ENCODE results near the gene SERPINB13. TPM values are rescaled to one million over a fixed set of nuclear protein-coding genes. Genes with fewer than 3 reads are reported as not detected.

Gene SERPINB13
- total and polyA plus RNA-seq, 9 of the 15 experiments (the other 6 are each of a cell fraction or from before 2014, with no cell fraction given) = not detected

DNA sequence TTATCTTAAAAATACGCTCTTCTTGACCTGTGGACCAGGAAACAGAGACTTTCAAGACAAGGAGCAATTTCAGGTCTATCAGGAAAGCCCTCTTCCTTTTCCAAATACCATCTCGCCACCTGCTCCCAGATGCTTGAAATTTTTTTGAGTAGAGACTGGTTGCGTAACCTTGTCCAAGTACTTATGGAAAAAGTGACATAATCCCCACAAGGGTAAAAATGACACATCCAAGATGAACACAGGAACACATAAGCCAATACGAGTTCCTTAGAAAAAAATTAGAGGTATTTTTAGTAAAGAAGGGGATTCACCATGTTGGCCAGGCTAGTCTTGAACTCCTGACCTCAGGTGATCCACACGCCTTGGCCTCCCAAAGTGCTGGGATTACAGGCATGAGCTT, 1.8 kb downstream of the SERPINB13 start:
- POLR2A ChIA-PET = no interaction called here
- Histone ChIP-seq H3K9me3 (replicated peaks; ENCODE audit: control insufficient read depth, insufficient read depth, low read depth, low read length) (no peaks in the 10 kb centered on the region), H3K4me3 (no peak overlapping the region)
- TF ChIP-seq HNRNPLL (IDR thresholded peaks at IDR 0.05; ENCODE audit: low read depth, low read length, poor library complexity, severe bottlenecking) = no peak
- TF ChIP-seq C11orf30 (IDR thresholded peaks at IDR 0.05; ENCODE audit: low read depth) = no peak
- TF ChIP-seq RFX5 (IDR thresholded peaks at IDR 0.05; ENCODE audit: low read depth, low read length) = no peak
- no peak for TF ChIP-seq ELF4 (CRISPR knock-in tag; IDR thresholded peaks at IDR 0.05)
- no peak for TF ChIP-seq NCOR1 (IDR thresholded peaks at IDR 0.05)
- no peak for TF ChIP-seq SAP30 (IDR thresholded peaks at IDR 0.05; ENCODE audit: borderline replicate concordance, insufficient read depth, low read depth, low read length, poor library complexity, severe bottlenecking)
- no peak for TF ChIP-seq RB1 (IDR thresholded peaks at IDR 0.05; ENCODE audit: low read depth)
- no peak for TF ChIP-seq RHOXF2B (CRISPR knock-in tag; conservative IDR thresholded peaks at IDR 0.05)
- no peak for TF ChIP-seq PHB (CRISPR knock-in tag; IDR thresholded peaks at IDR 0.05)
- no peak for TF ChIP-seq MYBL2 (IDR thresholded peaks at IDR 0.05; ENCODE audit: low read depth)
- TF ChIP-seq MYBL2 (CRISPR knock-in tag; IDR thresholded peaks at IDR 0.05; ENCODE audit: borderline replicate concordance) = no peak
- TF ChIP-seq, protein P1, sequence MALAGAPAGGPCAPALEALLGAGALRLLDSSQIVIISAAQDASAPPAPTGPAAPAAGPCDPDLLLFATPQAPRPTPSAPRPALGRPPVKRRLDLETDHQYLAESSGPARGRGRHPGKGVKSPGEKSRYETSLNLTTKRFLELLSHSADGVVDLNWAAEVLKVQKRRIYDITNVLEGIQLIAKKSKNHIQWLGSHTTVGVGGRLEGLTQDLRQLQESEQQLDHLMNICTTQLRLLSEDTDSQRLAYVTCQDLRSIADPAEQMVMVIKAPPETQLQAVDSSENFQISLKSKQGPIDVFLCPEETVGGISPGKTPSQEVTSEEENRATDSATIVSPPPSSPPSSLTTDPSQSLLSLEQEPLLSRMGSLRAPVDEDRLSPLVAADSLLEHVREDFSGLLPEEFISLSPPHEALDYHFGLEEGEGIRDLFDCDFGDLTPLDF (CRISPR knock-in tag; IDR thresholded peaks at IDR 0.05) = no peak
- TF ChIP-seq PHB2 (IDR thresholded peaks at IDR 0.05; ENCODE audit: low read depth) = no peak
- TF ChIP-seq, protein P2, sequence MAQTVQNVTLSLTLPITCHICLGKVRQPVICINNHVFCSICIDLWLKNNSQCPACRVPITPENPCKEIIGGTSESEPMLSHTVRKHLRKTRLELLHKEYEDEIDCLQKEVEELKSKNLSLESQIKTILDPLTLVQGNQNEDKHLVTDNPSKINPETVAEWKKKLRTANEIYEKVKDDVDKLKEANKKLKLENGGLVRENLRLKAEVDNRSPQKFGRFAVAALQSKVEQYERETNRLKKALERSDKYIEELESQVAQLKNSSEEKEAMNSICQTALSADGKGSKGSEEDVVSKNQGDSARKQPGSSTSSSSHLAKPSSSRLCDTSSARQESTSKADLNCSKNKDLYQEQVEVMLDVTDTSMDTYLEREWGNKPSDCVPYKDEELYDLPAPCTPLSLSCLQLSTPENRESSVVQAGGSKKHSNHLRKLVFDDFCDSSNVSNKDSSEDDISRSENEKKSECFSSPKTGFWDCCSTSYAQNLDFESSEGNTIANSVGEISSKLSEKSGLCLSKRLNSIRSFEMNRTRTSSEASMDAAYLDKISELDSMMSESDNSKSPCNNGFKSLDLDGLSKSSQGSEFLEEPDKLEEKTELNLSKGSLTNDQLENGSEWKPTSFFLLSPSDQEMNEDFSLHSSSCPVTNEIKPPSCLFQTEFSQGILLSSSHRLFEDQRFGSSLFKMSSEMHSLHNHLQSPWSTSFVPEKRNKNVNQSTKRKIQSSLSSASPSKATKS (CRISPR knock-in tag; IDR thresholded peaks at IDR 0.05) = no peak

More for the DNA sequence above, 1.8 kb downstream of the SERPINB13 start:
- no peaks in the 10 kb centered on the region for H3K27me3 ChIP-seq (ENCODE audit: control insufficient read depth in 2 of 2, insufficient read depth in 2 of 2, low read length in 2 of 2)
- in situ Hi-C loops (cut with MboI) (no loop called here), intact Hi-C loops (cut with micrococcal nuclease) (no loop called here)
- CTCF ChIA-PET (ENCODE audit: low intra/inter-chr PET ratio) = no interaction called here
- 0% methylated on average over 3 of the region's 5 CpGs for WGBS (ENCODE audit: insufficient coverage, low coverage, missing lambda C conversion rate)
- H3K36me3 ChIP-seq (ENCODE audit: control insufficient read depth, insufficient read depth, low read length) = no peaks in the 10 kb centered on the region
- no peaks in the 10 kb centered on the region for H3K9me1 ChIP-seq (ENCODE audit: control insufficient read depth, insufficient read depth, low read length)
- no TSS peak for BruUV-seq (replicated peaks)
- FAIRE-seq = no peak
- H3K4me2 ChIP-seq (ENCODE audit: insufficient read depth, low read length) = no peak overlapping the region
- no peaks in the 10 kb centered on the region for H3K79me2 ChIP-seq (ENCODE audit: control insufficient read depth, insufficient read depth, low read length)
- DNase-seq (ENCODE audit: extremely low read depth in 1 of 4, low spot score in 3 of 4) = no peak
- no peaks in the 10 kb centered on the region for H3K4me1 ChIP-seq (replicated peaks in 1 of 2; ENCODE audit: control insufficient read depth in 2 of 2, insufficient read depth in 2 of 2, low read length in 2 of 2)
- H4K20me1 ChIP-seq (replicated peaks; ENCODE audit: control insufficient read depth, insufficient read depth, low read length) = no peaks in the 10 kb centered on the region
- ATAC-seq = no peak
- H3K9ac ChIP-seq (ENCODE audit: insufficient read depth in 1 of 2, low read depth in 2 of 2, low read length in 2 of 2) = no peak overlapping the region
- no peak overlapping the region for H3K27ac ChIP-seq (ENCODE audit: extremely low read depth, low read depth, low read length)
- H2AFZ ChIP-seq (ENCODE audit: low read depth, low read length) = no peak overlapping the region

Measured in K562 (cell line).